DMS 273 (cell line): ENCODE measurements around the gene PLXNB1.
"Not testable (repeated sequence)": the region's sequence is repeated elsewhere in the genome, so short reads cannot be mapped to it uniquely, and the experiment has no call there.

Experiments used
- DNase-seq: peaks from one replicate; lab custom pipeline; 2025; ENCODE audit not compliant: unreplicated experiment; lab: John Stamatoyannopoulos, UW

PLXNB1 gene

DNA sequence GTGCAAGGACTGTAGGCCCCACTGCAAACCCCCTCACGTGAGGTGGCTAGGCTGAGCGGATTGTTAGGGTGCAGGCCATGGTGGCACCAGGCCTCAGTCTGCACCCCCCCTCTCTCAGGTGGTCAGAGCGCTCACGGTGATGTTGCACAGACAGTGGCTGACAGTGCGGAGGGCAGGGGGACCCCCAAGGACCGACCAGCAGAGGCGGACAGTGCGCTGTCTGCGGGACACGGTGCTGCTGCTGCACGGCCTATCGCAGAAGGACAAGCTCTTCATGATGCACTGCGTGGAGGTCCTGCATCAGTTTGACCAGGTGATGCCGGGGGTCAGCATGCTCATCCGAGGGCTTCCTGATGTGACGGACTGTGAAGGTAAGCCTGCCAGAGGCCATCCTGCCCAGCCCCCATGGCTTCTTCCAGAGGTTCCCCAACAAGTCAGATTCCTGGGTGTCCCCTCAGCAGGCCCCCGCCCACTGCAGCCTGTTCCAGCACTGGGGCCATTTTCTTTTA lies 34.9 kb upstream of the PLXNB1 start:
- no peak for DNase-seq

DNA sequence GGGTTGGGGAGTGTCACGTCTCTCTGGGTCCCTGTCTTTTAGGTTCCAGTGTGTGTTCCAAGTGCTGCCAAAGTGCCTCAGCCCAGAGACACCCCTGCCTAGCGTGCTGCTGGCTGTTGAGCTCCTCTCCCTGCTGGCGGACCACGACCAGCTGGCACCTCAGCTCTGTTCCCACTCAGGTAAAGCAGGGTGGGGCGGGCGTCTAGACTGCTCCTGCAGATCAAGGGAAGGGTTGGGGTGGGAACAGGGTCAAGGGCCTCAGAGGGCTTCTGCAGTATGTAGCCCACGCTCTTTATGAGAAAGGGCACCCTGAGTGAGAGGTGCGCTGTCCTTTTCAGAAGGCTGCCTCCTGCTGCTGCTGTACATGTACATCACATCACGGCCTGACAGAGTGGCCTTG lies 33.8 kb upstream of the PLXNB1 start:
- DNase-seq: no peak

DNA sequence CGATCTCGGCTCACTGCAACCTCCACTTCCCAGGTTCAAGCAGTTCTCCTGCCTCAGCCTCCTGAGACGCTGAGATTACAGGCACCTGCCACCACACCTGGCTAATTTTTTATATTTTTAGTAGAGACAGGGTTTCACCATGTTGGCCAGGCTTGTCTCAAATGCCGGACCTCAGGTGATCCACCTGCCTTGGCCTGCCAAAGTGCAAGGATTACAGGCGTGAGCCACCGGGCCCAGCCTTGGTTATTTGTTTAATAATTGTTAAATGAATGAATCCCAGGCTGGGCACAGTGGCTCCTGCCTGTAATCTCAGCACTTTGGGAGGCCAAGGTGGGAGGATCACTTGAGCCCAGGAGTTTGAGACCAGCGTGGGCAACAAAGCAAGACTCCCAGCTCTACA lies 31.9 kb upstream of the PLXNB1 start:
- not testable (repeated sequence) for DNase-seq

DNA sequence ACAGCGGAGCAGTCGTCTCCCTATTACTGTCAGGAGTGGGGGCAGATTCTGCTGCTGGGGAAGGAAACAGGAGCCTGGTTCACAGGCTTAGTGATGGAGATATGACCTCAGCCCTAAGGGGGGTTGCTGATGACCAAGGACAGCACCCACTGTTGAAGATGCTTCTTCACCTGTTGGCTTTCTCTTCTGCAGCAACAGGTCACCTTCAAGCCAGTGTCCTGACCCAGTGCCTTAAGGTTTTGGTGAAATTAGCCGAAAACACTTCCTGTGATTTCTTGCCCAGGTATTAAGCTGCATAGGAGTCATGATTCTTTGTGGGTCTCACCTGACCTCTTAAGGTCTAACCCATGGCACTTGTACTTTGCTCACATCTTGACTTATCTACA lies 30.6 kb upstream of the PLXNB1 start:
- DNase-seq: no peak

DNA sequence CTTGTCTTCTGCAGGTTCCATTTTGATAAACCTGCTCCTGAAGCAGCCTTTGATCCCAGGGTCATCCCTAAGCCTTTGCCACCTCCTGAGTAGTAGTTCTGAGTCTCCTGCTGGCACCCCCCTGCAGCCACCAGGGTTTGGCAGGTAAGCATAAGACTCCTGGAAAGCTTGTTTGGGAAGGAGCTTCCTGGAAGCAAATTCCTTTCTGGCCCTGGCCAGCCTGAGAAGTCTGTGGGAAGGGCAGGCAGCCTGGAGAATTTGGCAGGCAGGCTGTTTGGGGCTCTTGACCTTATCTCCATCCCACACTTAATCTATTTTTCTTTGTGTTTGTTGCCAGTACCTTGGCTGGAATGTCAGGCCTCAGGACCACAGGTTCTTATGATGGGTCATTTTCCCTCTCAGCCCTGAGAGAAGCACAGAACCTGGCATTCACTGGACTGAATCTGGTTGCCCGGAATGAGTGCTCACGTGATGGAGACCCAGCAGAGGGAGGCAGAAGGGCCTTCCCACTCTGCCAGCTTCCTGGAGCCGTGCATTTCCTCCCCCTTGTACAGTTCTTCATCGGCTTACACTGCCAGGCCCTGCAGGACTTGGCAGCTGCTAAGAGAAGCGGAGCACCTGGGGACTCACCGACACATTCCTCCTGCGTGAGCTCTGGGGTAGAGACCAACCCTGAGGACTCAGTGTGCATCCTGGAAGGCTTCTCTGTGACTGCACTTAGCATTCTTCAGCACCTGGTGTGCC lies 30.1 kb upstream of the PLXNB1 start:
- no peak for DNase-seq

DNA sequence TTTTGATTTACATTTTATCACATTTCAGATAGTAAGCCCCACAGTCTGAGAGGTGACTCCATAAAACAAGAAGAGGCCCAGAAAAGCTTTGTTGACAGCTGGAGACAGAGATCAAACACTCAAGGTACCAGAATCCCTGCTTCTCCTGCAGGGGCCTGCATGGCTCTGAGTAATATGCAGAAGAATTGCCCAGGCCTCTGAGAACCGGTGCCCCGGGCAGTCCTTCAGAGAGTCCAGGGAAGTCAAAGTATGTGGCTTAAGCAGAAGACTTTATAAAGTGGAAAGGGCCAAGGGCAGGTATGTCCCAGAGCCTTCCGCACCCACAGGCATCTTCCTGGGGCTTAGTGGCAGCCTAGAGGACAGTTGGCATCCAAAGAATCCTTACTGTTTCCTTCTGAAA lies 29.4 kb upstream of the PLXNB1 start:
- DNase-seq: no peak

DNA sequence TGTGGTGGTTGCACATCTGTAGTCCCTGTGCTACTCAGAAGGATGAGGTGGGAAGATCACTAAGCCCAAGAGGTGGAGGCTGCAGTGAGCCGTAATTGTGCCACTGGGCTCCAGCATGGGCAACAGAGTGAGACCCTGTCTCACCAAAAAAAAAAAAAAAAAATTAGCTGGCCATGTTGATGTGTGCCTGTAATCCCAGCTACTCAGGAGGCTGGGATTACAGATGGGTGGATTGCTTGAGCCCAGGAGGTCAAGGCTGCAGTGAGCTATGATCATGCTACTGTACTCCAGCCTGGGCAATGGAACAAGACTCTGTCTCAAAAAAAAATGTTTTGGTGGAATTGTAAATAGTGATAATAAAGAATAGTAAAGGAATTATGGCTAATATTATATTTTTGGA lies 26.6 kb upstream of the PLXNB1 start:
- DNase-seq: no peak

DNA sequence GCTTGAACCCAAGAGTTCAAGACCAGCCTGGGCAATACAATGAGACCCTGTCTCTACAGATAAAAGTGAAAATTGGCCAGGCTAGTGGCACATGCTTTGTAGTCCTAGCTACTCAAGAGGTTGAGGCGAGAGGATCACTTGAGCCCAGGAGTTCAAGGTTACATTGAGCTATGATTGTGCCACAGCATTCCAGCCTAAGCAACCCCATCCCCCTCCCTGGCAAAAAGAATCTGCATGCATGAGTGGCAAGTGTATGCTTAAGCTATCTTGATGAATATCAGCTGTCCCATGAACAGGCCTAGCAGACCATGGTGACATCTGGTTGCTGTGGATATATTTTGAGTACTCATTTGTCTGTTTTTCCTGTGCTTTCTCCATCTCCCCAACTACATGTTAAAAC lies 21.4 kb upstream of the PLXNB1 start:
- no peak for DNase-seq

DNA sequence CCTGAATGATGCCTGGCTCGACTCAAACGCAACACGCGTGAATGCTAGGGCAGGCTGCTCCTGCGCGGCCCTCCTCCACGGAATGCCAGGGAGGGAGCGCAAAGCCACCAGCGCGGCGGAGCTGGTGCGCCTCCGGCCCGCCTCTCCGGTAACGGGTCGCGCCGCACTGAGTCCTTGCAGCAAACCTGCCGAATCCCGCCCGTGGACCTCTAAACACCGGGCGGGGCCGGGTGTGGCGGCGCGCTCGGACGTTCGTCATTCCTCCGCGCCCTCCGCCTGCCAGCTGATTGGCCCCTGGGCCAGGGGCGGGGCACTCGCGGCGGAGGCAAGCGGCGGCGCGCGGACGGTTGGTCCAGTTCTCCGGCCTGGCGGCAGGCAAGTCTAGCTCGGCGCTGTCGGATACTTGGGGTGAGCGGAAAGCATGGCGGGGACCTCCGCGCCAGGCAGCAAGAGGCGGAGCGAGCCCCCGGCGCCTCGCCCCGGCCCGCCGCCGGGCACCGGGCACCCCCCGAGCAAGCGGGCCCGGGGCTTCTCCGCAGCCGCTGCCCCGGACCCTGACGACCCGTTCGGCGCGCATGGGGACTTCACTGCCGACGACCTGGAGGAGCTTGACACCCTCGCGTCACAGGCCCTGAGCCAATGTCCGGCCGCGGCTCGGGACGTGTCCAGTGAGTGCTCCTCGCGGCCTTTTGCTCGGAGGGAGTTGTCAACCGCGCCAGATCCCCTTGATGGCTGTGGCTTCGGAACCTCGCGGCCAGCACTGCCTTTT lies 16.7 kb upstream of the PLXNB1 start, which contains the start of gene ATRIP:
Gene ATRIP (plus strand): TSS at position 313 of the 769 bp plus-strand sequence. CDS start 109 bp downstream, at position 422.
- peak; percentile 92 for DNase-seq

DNA sequence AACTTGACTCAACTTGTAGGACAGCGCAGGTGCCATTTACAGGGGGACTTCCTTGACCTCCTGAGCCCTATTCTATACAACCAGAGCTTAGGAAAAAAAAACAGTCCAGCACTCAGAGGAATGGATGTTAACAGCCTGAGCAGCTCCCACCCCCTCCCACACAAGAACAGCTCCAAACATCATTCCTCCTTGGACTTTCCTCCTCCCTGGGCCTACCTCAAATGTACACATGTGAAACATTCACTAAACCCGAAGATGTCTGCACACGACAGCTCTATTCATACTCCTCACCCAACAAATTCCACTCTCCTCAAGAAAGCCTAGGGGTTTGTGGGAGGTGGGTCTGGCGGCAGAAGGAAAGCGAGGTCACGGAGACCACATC lies 16.1 kb upstream of the PLXNB1 start:
- DNase-seq: no peak

DNA sequence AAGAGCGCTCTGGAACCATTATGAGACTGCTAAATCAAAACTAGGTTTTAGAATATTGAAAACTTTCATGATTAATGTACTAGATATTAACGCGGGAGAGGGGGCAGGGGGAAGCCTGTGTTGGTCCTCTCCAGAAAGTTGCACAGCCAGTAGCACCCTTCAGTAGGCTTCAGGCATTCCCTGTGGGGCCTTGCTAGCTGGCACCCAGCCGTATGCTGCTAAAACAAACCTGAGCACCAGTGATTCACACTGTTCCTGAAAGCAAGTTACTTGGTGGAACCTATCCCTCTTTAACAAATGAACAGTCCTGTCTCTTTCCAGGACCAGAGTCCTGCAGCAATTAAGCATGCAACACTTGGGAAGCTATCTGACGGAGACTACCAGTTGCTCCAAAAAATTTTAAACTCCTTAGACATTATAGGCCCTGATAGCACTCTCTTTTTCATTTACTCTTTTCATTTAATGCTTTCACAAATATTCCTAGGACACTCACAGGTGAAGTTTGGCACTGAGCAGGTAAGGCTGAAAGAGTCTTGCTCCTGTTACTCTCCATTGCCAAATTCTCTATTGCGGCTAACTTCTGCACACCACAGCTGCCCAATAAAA lies 15.5 kb upstream of the PLXNB1 start:
- no peak for DNase-seq

DNA sequence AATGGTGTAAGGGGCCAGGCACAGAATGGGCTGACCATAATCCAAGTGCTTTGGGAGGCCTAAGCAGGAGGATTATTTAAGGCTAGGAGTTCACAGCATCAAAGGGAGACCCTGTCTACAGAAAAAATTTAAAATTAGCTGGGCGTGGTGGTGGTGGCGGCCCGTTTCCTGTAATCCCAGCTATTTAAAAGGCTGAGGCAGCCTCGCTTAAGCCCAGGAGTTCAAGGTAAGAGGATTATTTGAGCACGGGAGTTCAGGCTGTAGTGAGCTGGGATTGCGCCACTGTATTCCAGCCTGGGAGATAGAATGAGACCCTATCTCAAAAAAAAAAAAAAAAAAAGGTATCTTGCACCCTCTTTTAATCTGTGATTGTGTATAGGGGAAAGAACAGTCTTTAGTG lies 12.1 kb upstream of the PLXNB1 start:
- DNase-seq: no peak

DNA sequence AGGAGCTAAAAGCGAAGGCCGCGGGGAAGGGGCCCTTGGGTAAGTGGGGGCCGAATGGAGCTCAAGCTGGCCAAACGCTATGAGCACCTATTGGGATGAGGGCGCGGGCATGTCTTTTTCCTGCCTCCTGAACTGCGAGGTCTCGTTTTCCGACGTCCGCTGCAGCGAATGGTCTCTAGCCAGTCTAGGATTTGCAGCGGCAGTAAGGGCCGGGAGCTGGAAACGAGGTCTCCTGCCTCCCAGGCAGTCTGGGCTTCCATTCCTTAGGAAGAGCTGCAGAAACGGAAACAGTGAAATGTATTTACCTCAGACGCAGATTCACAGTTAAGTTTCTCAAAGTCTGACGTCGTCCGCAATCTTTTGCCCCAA lies 10.7 kb upstream of the PLXNB1 start:
- peak; percentile 35 for DNase-seq

DNA sequence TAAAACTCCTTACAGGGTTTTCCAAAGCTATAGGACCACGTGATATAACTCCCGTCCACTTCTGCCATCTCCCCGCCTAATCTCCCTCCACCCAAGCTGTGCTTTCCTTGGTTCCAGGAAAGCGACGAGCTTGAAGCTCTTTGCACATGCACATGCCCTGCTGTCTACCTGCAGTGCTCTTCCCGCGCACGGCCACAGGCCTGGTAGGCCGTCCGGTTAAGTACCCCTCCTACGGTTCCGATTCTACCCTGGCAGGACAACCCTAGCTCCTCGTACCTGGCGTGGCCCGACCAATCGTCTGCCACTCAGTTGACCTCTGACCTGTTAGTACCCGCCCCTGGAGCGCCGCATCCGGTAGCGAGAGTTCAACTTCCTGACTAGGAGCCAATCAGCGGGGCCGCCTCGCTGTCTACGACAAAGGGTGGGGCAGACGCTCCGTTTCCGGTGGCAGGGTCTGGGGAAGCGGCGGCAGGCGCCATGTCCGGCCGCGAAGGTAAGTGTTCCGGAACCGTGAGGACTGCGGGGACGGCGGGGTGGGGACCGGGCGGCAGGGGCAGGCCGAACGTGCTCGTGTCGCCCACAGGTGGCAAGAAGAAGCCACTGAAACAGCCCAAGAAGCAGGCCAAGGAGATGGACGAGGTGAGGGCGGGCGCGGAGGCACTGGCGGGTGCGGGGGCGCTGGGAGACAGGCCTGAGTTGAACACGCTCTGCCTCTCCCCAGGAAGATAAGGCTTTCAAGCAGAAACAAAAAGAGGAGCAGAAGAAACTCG lies 10.1 kb upstream of the PLXNB1 start, which contains the start of the genes CCDC51 and TMA7:
Gene CCDC51 (minus strand): TSS at position 300 of the 770 bp plus-strand sequence. CDS start 4,991 bp downstream, outside the sequence.
Gene TMA7 (plus strand): TSS at position 438 of the 770 bp plus-strand sequence. CDS start 40 bp downstream, at position 478.
- DNase-seq: peak; percentile 96

DNA sequence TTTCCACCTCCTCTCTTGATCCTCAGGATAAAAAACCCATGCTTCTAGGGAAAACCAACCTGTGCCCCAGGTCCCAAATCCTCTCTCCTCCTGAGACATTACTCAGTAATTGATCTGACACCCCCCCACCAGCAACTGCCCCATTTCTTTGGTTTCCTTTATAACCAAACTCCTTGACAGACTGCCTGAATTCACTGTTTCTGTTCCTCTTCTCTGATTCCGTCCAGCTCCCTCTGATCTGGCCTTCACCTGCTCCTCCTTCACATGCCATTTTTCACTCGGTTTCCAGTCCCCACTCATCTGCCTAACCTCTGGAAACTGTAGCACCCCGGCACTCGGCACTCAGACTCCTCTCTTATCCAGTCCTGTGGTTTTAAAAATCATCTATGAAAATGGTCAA lies 7.9 kb upstream of the PLXNB1 start:
- no peak for DNase-seq

DNA sequence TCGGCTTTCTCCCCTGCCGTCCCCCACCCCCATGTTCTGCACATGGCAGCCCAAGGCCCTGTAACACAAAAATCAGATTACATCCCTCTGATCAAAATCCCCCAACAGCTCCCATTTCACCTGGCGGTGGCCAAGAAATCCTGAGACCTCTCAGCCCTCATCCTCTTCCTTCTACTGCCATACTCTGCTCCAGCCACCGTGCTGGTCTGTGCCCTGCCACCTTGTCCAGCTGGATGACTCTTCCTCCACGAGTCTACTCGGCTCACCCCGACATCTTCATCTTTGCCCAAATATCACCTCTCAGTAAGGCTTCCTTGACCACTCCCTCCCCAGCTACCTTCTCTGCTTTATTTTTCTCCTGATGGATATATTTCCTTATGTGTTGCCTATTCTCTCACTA lies 7.0 kb upstream of the PLXNB1 start:
- DNase-seq: no peak

DNA sequence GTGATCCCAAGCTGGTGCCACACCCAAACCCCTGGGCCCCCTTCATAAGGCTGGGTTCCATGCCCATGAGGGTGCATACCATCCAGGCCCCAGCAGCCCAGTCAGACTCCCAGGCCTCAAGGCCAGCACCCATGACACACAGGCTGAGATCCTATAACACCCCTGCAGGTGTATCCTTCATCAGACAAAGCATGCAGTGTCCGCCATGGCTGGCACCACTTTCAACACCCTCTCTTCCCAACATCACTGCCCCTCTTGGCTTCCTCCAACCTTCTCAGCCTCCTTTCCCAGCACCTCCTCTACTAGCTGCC lies 6.5 kb upstream of the PLXNB1 start:
- no peak for DNase-seq

DNA sequence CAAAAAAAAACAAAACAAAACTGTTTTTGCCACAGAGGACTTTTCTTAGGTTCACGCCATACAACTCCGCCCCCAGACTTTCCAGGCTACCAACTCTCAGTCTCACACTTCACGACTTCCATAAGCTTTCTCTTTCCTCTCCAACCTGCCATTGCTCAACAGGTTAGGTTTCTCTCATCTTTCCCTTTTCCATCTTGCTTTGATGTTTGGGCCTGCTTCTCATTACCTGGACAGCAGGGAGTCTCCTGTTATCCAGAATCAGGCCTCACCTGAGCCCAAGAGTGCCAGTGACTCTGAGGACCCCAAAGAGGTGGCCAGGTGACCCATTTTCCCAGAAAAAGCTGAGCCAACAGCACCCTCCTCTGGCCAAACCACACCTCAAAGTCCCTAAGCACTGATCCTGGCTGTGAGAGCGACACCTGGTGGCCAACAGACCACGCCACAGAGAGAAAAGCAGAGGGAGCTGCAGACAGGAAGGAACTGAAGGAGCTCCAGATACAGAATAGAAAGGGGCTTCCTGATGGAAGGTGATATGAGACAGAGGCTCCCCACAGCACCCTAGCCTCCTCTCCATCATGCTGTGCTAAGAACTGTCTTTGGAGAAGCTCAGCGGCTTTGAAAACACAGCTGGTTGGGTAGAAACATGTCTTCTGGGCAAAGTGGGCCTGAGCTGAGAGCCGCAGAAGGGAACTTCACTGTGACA lies 6.0 kb upstream of the PLXNB1 start:
- peak; percentile 83 for DNase-seq

DNA sequence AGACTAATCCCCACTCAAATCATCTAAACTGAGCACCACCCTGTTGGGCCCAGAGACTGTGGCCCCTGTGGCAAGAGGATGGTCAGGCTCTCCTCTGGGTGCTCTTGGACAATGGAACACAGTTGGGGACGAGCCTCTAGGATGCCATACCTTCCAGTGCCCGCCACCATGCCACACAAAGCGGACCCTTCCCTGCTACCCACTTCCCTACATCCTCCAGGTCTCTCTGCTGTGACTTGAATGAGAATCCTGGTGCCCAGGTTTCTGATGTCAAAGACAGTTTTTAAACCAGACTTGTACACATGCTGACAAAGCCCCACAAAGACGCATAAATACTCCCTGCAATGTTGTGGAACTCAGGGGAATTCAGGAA lies 5.3 kb upstream of the PLXNB1 start:
- no peak for DNase-seq

DNA sequence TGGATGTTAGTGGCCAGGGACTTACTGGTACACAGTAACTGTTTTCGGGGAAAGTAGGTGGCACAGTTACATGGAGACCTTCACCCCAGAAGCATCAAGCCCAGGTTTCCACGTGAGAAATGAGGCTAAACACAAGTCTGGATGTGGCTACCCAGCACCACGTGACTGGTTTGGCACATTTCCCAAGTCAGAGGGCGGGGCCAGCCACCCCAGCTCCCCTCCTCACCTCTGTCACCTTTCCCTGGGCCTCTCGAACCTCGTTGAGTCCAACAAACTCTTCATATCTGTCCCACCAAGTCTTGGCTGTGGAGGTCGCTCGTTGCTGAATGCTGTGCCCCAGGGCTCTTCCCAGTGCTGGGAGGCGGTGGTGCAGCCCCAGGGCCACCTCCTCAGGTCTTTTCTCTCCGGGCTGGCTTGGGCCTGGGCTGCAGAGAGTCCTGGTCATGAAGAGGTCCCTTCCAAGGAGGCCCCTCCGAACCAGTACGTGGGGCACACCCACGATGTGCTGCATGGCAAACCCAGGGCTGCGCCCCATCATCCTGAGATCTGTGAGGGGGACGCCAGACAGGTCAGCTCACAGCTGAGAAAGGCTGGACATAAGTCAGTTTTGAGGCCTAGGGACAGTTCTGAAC lies 4.8 kb upstream of the PLXNB1 start:
- DNase-seq: no peak
